Smooth muscle cell (in vitro differentiated cells): ENCODE measurements around the gene GABRR2. TPM values are rescaled to one million over a fixed set of nuclear protein-coding genes. Genes with fewer than 3 reads are reported as not detected.

Source experiments
- DNase-seq: peaks from one replicate; lab custom pipeline; 2025; ENCODE audit not compliant: unreplicated experiment; lab: John Stamatoyannopoulos, UW
- H2AFZ ChIP-seq: fragments of 200-600 bp; sonication (generic); 2 replicates; pipeline ENCODE4 v1.6.0; 2016; ENCODE audit warnings: antibody characterized with exemption, low read depth, mild to moderate bottlenecking
- H3F3A ChIP-seq: fragments of 200-600 bp; sonication (generic); 2 replicates; pipeline ENCODE4 v1.6.0; 2017; ENCODE audit warnings: antibody characterized with exemption, low read depth
- H3K27ac ChIP-seq: fragments of 200-600 bp; sonication (generic); 2 replicates; pipeline ENCODE4 v1.5.1; 2016; ENCODE audit warnings: low read depth, mild to moderate bottlenecking
- H3K27me3 ChIP-seq: fragments of 200-600 bp; sonication (generic); 2 replicates; pipeline ENCODE4 v1.6.1; 2016; ENCODE audit warnings: low read depth, mild to moderate bottlenecking
- H3K36me3 ChIP-seq: fragments of 200-600 bp; sonication (generic); 2 replicates; pipeline ENCODE4 v1.5.1; 2016; ENCODE audit warnings: low read depth
- H3K4me1 ChIP-seq: fragments of 200-600 bp; sonication (generic); 2 replicates; pipeline ENCODE4 v1.5.1; 2016; ENCODE audit warnings: low read depth
- H3K4me2 ChIP-seq: fragments of 200-600 bp; sonication (generic); 2 replicates; pipeline ENCODE4 v1.6.0; 2016; ENCODE audit warnings: mild to moderate bottlenecking
- H3K4me3 ChIP-seq: fragments of 200-600 bp; sonication (generic); 2 replicates; pipeline ENCODE4 v1.5.1; 2016; ENCODE audit warnings: mild to moderate bottlenecking
- H3K79me2 ChIP-seq: fragments of 200-600 bp; sonication (generic); 2 replicates; pipeline ENCODE4 v1.6.0; 2016; ENCODE audit warnings: low read depth, mild to moderate bottlenecking
- H3K9ac ChIP-seq: fragments of 200-600 bp; sonication (generic); 2 replicates; pipeline ENCODE4 v1.6.0; 2016; ENCODE audit warnings: low read depth
- H3K9me3 ChIP-seq: fragments of 200-600 bp; sonication (generic); replicated peaks from 2 replicates; pipeline ENCODE4 v1.5.1; 2016; ENCODE audit warnings: low read depth
- H4K20me1 ChIP-seq: fragments of 200-600 bp; sonication (generic); 2 replicates; pipeline ENCODE4 v1.6.0; 2016; ENCODE audit warnings: low read depth
- WGBS: methylation state at CpG from one replicate; pipeline ENCODE4 v1.1.7; 2016; ENCODE audit warnings: low lambda C conversion rate; 5-methylcytosine and 5-hydroxymethylcytosine counted together
- polyA plus RNA-seq: library from polyadenylated mRNA; unstranded; fragments of >200 nt; fragmentation: Nextera tagmentation; extraction: Ambion mirVana; gene quantifications from 2 replicates; pipeline ENCODE4 v1.2.1, GENCODE V29; 2016
- total RNA-seq: library from RNA; depleted of rRNA; stranded (reverse); fragments of >200 nt; gene quantifications from 2 replicates; pipeline ENCODE4 v1.2.3, GENCODE V29; 2014
- TF ChIP-seq, protein P1 (sequence below): fragments of 200-600 bp; sonication (generic); IDR thresholded peaks from 2 replicates; pipeline ENCODE4 v1.5.1; 2017; ENCODE audit warnings: borderline replicate concordance, mild to moderate bottlenecking, antibody characterized with exemption; ENCODE audit not compliant: insufficient read depth, poor library complexity, severe bottlenecking

Gene GABRR2
- total and polyA plus RNA-seq, 2 experiments from 2014 or later: 0.24 to 3.2 TPM

- H4K20me1 ChIP-seq: peaks cover 33% of the 10 kb centered on the region
- TF ChIP-seq, protein P1, sequence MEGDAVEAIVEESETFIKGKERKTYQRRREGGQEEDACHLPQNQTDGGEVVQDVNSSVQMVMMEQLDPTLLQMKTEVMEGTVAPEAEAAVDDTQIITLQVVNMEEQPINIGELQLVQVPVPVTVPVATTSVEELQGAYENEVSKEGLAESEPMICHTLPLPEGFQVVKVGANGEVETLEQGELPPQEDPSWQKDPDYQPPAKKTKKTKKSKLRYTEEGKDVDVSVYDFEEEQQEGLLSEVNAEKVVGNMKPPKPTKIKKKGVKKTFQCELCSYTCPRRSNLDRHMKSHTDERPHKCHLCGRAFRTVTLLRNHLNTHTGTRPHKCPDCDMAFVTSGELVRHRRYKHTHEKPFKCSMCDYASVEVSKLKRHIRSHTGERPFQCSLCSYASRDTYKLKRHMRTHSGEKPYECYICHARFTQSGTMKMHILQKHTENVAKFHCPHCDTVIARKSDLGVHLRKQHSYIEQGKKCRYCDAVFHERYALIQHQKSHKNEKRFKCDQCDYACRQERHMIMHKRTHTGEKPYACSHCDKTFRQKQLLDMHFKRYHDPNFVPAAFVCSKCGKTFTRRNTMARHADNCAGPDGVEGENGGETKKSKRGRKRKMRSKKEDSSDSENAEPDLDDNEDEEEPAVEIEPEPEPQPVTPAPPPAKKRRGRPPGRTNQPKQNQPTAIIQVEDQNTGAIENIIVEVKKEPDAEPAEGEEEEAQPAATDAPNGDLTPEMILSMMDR: no peak
These were observed 38.7 kb upstream of the GABRR2 start for GRCh38 chr6:89353702-89354392.

GRCh38 chr6:89353118-89353556 lies 38.0 kb upstream of the GABRR2 start:
- 51% methylated on average over 27 of the region's 27 CpGs for WGBS
- TF ChIP-seq, protein P1: no peak
- no peaks in the 10 kb centered on the region for H3K9me3 ChIP-seq

More at GRCh38 chr6:89353702-89354392, 38.7 kb upstream of the GABRR2 start:
- WGBS: 85% methylated on average over 2 of the region's 2 CpGs
- H3K36me3 ChIP-seq: no peaks in the 10 kb centered on the region
- H3F3A ChIP-seq: no peaks in the 10 kb centered on the region
- peak overlapping the region; percentile 99 for H3K9ac ChIP-seq
- peaks cover 22% of the 10 kb centered on the region for H3K4me1 ChIP-seq
- H3K27me3 ChIP-seq: no peaks in the 10 kb centered on the region
- no peak overlapping the region for H2AFZ ChIP-seq
- peaks cover 37% of the 10 kb centered on the region for H3K79me2 ChIP-seq
- H3K9me3 ChIP-seq: no peaks in the 10 kb centered on the region
- peak overlapping the region; percentile 99 for H3K27ac ChIP-seq
- no peak for DNase-seq
- H3K4me3 ChIP-seq: peak overlapping the region; percentile 97
- H3K4me2 ChIP-seq: peak overlapping the region; percentile 90

GRCh38 chr6:89352278-89353117 lies 37.4 kb upstream of the GABRR2 start, which contains the start of gene UBE2J1:
UBE2J1 (minus strand) TSS chr6:89352722; CDS start chr6:89352569, 153 bp downstream.
- H3K9me3 ChIP-seq: no peaks in the 10 kb centered on the region
- peaks cover 50% of the 10 kb centered on the region for H3K79me2 ChIP-seq
- TF ChIP-seq, protein P1: no peak
- H3K27me3 ChIP-seq: no peaks in the 10 kb centered on the region
- H3K27ac ChIP-seq: peak within 1 kb of the TSS; percentile 99
- peak within 1 kb of the TSS; percentile 97 for H3K4me3 ChIP-seq
- peaks cover 32% of the 10 kb centered on the region for H3K4me1 ChIP-seq
- no peaks in the 10 kb centered on the region for H3F3A ChIP-seq
- WGBS: 1% methylated on average over 83 of the region's 102 CpGs
- peak within 1 kb of the TSS; percentile 64 for H2AFZ ChIP-seq
- H4K20me1 ChIP-seq: peaks cover 46% of the 10 kb centered on the region
- H3K4me2 ChIP-seq: peak within 1 kb of the TSS; percentile 90
- no peaks in the 10 kb centered on the region for H3K36me3 ChIP-seq
- peak; percentile 81 for DNase-seq
- peak within 1 kb of the TSS; percentile 99 for H3K9ac ChIP-seq

More at GRCh38 chr6:89353118-89353556, 38.0 kb upstream of the GABRR2 start:
- Histone ChIP-seq H3K27me3 (no peaks in the 10 kb centered on the region), H3K9ac (peak overlapping the region; percentile 99), H2AFZ (peak overlapping the region; percentile 64), H3K36me3 (no peaks in the 10 kb centered on the region), H3K4me2 (peak overlapping the region; percentile 90), H3F3A (no peaks in the 10 kb centered on the region), H3K79me2 (peaks cover 44% of the 10 kb centered on the region), H4K20me1 (peaks cover 40% of the 10 kb centered on the region), H3K27ac (peak overlapping the region; percentile 99), H3K4me3 (peak overlapping the region; percentile 97), H3K4me1 (peaks cover 29% of the 10 kb centered on the region)
- no peak for DNase-seq
